HepG2 (cell line): ENCODE results near the gene MYADML2. TPM values are rescaled to one million over a fixed set of nuclear protein-coding genes. Genes with fewer than 3 reads are reported as not detected.

Experiments used
- ATAC-seq: fragments of 200-7000 bp; cut with Tn5 transposase; 3 replicates; pipeline ENCODE4 v1.9.1; 2020; ENCODE audit warnings: mild to moderate bottlenecking, moderate library complexity
- BruUV-seq: library from RNA; stranded (reverse); fragments of 400-500 nt; replicated peaks from 2 replicates; lab custom pipeline; 2021; lab: Mats Ljungman, UMichigan
- CTCF ChIA-PET: fragments of 300-600 bp; formaldehyde crosslinking; extraction: SDS; loops from one replicate; lab custom pipeline; 2021; ENCODE audit warnings: low total read pairs, inconsistent platforms, low intra/inter-chr PET ratio; lab: Yijun Ruan, JAX
- POLR2A ChIA-PET: fragments of 350-600 bp; sonication (Branson Sonifier 250); formaldehyde crosslinking; loops from one replicate; lab custom pipeline; 2020; ENCODE audit warnings: antibody characterized with exemption, inconsistent platforms; lab: Yijun Ruan, JAX
- DNase-seq: peaks from one replicate; pipeline ENCODE4 v3.0.0-alpha.2; 2015; ENCODE audit warnings: low spot score
- FAIRE-seq: peaks from 3 replicates; lab custom pipeline; 2011; peaks lifted over from hg19 to GRCh38; lab: Jason Lieb, UNC
- H2AFZ ChIP-seq: one replicate; pipeline ENCODE4 v1.6.1; 2011; ENCODE audit warnings: low read length, inconsistent platforms
- H3K27ac ChIP-seq: fragments of 300-600 bp; 3 replicates; pipeline ENCODE4 v1.8.0; 2011; ENCODE audit warnings: mixed run types, mild to moderate bottlenecking, mixed read lengths, low read length, inconsistent platforms; ENCODE audit not compliant: insufficient read depth; ENCODE audit errors: extremely low read length
- H3K27me3 ChIP-seq, 2 experiments: fragments of 200-600 bp in 1 of 2; 2 replicates in 1 of 2; 3 replicates in 1 of 2; pipeline versions ENCODE4 v1.6.0 to v1.8.0; 2011; ENCODE audit warnings: low read length in 2 of 2, mild to moderate bottlenecking in 2 of 2, moderate library complexity in 2 of 2, inconsistent platforms in 1 of 2; ENCODE audit not compliant: insufficient read depth in 2 of 2, control insufficient read depth in 1 of 2
- H3K36me3 ChIP-seq, 2 experiments: fragments of 200-600 bp in 1 of 2; replicated peaks in 1 of 2; 2 replicates in 1 of 2; 3 replicates in 1 of 2; pipeline versions ENCODE4 v1.5.1 to v1.8.0; 2011; ENCODE audit warnings: low read length in 2 of 2, inconsistent platforms in 1 of 2; ENCODE audit not compliant: insufficient read depth in 2 of 2, control insufficient read depth in 1 of 2
- H3K4me1 ChIP-seq: 2 replicates; pipeline ENCODE4 v1.5.1; 2012; ENCODE audit warnings: low read length, inconsistent platforms; ENCODE audit not compliant: insufficient read depth
- H3K4me2 ChIP-seq: 2 replicates; pipeline ENCODE4 v1.6.0; 2011; ENCODE audit warnings: low read depth, low read length, inconsistent platforms
- H3K4me3 ChIP-seq, 3 experiments: fragments of 200-600 bp in 1 of 3; sonication (generic), shearing (Covaris generic) in 1 of 3; replicated peaks in 1 of 3; 2 replicates each; pipeline ENCODE4 v1.5.1; 2011 to 2016; ENCODE audit warnings: low read length in 3 of 3, inconsistent platforms in 2 of 3, low read depth in 2 of 3, mild to moderate bottlenecking in 2 of 3, control low read depth in 1 of 3, mixed read lengths in 1 of 3; ENCODE audit not compliant: insufficient read depth in 1 of 3
- H3K79me2 ChIP-seq: one replicate; pipeline ENCODE4 v1.6.1; 2011; ENCODE audit warnings: low read length, inconsistent platforms; ENCODE audit not compliant: insufficient read depth
- H3K9ac ChIP-seq: 2 replicates; pipeline ENCODE4 v1.6.0; 2011; ENCODE audit warnings: mild to moderate bottlenecking, low read depth, low read length, inconsistent platforms; ENCODE audit not compliant: insufficient read depth
- H3K9me3 ChIP-seq: 2 replicates; pipeline ENCODE4 v1.5.1; 2012; ENCODE audit warnings: mild to moderate bottlenecking, low read length
- H4K20me1 ChIP-seq: 2 replicates; pipeline ENCODE4 v1.6.0; 2011; ENCODE audit warnings: inconsistent platforms, mild to moderate bottlenecking, low read length, moderate library complexity; ENCODE audit not compliant: insufficient read depth
- HNF4G ChIP-seq, 2 experiments: sonication (generic) in 1 of 2; formaldehyde crosslinking in 1 of 2; IDR thresholded peaks; 2 replicates each; pipeline versions ENCODE4 v1.4.0 to v1.6.1; 2011 to 2020; ENCODE audit warnings: borderline replicate concordance in 2 of 2, low read depth in 2 of 2, mild to moderate bottlenecking in 2 of 2, low read length in 1 of 2, missing genetic modification reagents in 1 of 2, moderate library complexity in 1 of 2
- JARID2 ChIP-seq: sonication (generic); formaldehyde crosslinking; IDR thresholded peaks from 2 replicates; pipeline ENCODE4 v1.8.1; 2023; ENCODE audit warnings: missing genetic modification reagents, inconsistent platforms; ENCODE audit not compliant: insufficient replicate concordance
- REXO4 ChIP-seq: sonication (generic); formaldehyde crosslinking; IDR thresholded peaks from 2 replicates; pipeline ENCODE4 v1.8.0; 2022; ENCODE audit warnings: missing genetic modification reagents, mild to moderate bottlenecking, borderline replicate concordance
- RFXAP ChIP-seq: sonication (generic); formaldehyde crosslinking; IDR thresholded peaks from 2 replicates; pipeline ENCODE4 v1.4.0; 2020; ENCODE audit warnings: missing genetic modification reagents, borderline replicate concordance
- SATB2 ChIP-seq: sonication (generic); formaldehyde crosslinking; IDR thresholded peaks from 2 replicates; pipeline ENCODE4 v1.5.0; 2020; ENCODE audit warnings: missing genetic modification reagents
- ZBTB7B ChIP-seq: sonication (generic); formaldehyde crosslinking; IDR thresholded peaks from 2 replicates; pipeline ENCODE4 v1.4.0; 2020; ENCODE audit warnings: missing genetic modification reagents
- ZNF501 ChIP-seq: sonication (generic); formaldehyde crosslinking; IDR thresholded peaks from 2 replicates; pipeline ENCODE4 v1.5.1; 2020; ENCODE audit warnings: mild to moderate bottlenecking, moderate library complexity, missing genetic modification reagents
- ZNF629 ChIP-seq: sonication (generic); formaldehyde crosslinking; conservative IDR thresholded peaks from 2 replicates; pipeline ENCODE4 v1.5.0; 2020; ENCODE audit warnings: missing genetic modification reagents
- ZNF670 ChIP-seq: sonication (generic); formaldehyde crosslinking; IDR thresholded peaks from 2 replicates; pipeline ENCODE4 v1.8.0; 2022; ENCODE audit warnings: mild to moderate bottlenecking, missing genetic modification reagents, borderline replicate concordance
- ZNF672 ChIP-seq: sonication (generic); formaldehyde crosslinking; IDR thresholded peaks from 2 replicates; pipeline ENCODE4 v1.8.1; 2022; ENCODE audit warnings: missing genetic modification reagents
- WGBS: methylation state at CpG from one replicate; pipeline ENCODE4 v1.1.6; 2017; ENCODE audit warnings: low lambda C conversion rate; 5-methylcytosine and 5-hydroxymethylcytosine counted together
- in situ Hi-C: cut with HindIII; loops from 2 replicates; pipeline ENCODE4 v1.10.0; 2017; ENCODE audit warnings: low pct_unique_long_range_greater_than_20kb; ENCODE audit not compliant: extremely low pct_ligation_motif_present
- intact Hi-C: fragments of 100-400 bp; cut with micrococcal nuclease; formaldehyde crosslinking; loops from one replicate; pipeline ENCODE4 v1.10.0; 2022; ENCODE audit not compliant: unreplicated experiment
- polyA plus RNA-seq, 8 experiments: library from polyadenylated mRNA; depleted of rRNA in 3 of 8; stranded (reverse) in 7 of 8; unstranded in 1 of 8; fragments of >200 nt; fragmentation: Illumina TruSeq in 4 of 8; extraction: Trizol in 4 of 8; gene quantifications; 2 replicates each; pipeline versions ENCODE4 v1.2.1 to v1.2.3, GENCODE V29; 2011 to 2016; ENCODE audit warnings: low read depth in 4 of 8, missing spikeins in 1 of 8, mixed read lengths in 1 of 8; ENCODE audit not compliant: insufficient read depth in 1 of 8
- total RNA-seq, 5 experiments: library from RNA; depleted of rRNA; stranded (reverse); fragments of >200 nt; fragmentation: Illumina TruSeq; extraction: Trizol; gene quantifications; 2 replicates each; pipeline ENCODE4 v1.2.3, GENCODE V29; 2016; ENCODE audit warnings: low read depth in 1 of 5
- TF ChIP-seq, protein P1 (sequence below): sonication (generic); formaldehyde crosslinking; IDR thresholded peaks from 2 replicates; pipeline ENCODE4 v1.5.0; 2020; ENCODE audit warnings: mild to moderate bottlenecking, missing genetic modification reagents
- TF ChIP-seq, protein P2 (sequence below): sonication (generic); formaldehyde crosslinking; IDR thresholded peaks from 2 replicates; pipeline ENCODE4 v1.8.1; 2023; ENCODE audit warnings: missing genetic modification reagents, inconsistent platforms, borderline replicate concordance
- TF ChIP-seq, protein P3 (sequence below): sonication (generic); formaldehyde crosslinking; IDR thresholded peaks from 2 replicates; pipeline ENCODE4 v1.4.0; 2020; ENCODE audit warnings: missing genetic modification reagents

The MYADML2 gene
- total and polyA plus RNA-seq, 2 of the 13 experiments (the other 11 are each of a cell fraction or from before 2014, with no cell fraction given), result not detected

DNA sequence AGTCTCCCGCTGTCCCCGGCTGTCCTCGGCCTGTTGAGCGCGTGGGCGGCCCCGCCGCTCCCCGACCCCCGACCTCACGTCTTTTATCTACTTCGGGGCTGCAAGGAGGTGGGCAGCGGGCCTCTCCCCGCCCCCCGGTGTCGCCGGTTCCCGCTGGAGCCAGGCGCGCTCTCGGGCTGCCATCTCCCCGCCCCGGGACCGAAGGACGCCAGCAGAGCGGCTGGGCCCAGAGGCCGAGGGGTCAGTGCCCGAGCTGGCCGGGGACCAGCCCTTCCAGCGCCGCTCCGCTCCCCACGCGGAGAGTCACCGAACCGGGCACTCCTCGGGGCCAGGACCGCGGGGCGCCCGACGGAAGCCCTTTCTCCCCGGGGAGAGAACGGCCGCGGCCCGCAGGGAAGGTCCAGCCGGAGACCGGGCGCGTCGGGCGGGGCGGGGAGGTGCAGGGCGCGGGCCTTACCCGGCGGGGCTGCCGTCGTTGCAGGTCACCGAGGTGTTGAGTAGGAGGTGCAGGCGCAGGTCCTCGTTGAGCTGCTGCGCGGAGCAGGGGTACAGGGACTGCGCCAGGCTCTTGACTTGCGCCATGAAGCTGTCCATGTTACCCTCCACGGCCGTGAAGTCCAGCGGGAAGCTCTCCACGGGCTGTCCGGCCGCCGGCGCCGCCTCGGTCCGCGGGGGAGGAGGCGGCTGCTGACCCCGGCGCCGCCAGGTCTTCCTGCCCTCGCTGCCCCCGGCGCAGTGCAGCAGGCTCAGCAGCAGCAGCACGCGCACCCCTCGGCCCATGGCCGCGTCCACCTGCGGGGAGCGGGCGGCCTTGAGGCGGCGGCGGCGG is 13.3 kb upstream of the MYADML2 start (continued):
- TF ChIP-seq, protein P1, sequence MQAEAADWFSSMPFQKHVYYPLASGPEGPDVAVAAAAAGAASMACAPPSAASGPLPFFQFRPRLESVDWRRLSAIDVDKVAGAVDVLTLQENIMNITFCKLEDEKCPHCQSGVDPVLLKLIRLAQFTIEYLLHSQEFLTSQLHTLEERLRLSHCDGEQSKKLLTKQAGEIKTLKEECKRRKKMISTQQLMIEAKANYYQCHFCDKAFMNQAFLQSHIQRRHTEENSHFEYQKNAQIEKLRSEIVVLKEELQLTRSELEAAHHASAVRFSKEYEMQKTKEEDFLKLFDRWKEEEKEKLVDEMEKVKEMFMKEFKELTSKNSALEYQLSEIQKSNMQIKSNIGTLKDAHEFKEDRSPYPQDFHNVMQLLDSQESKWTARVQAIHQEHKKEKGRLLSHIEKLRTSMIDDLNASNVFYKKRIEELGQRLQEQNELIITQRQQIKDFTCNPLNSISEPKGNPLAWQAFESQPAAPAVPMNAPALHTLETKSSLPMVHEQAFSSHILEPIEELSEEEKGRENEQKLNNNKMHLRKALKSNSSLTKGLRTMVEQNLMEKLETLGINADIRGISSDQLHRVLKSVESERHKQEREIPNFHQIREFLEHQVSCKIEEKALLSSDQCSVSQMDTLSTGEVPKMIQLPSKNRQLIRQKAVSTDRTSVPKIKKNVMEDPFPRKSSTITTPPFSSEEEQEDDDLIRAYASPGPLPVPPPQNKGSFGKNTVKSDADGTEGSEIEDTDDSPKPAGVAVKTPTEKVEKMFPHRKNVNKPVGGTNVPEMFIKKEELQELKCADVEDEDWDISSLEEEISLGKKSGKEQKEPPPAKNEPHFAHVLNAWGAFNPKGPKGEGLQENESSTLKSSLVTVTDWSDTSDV (CRISPR knock-in tag), result peak; percentile 78; the same call in 1 of the 2 replicates
- TF ChIP-seq REXO4 (CRISPR knock-in tag), result 0 out of 2 replicates have a peak, but pooled peaks have one; percentile 40
- 0 out of 2 replicates have a peak, but pooled peaks have one; percentile 45 for TF ChIP-seq ZNF501 (CRISPR knock-in tag)

- Histone ChIP-seq H3K4me2 (peak overlapping the region; percentile 99), H2AFZ (no peak overlapping the region), H3K9ac (peak overlapping the region; percentile 99), H4K20me1 (peaks cover 21% of the 10 kb centered on the region), H3K27me3 (no peaks in the 10 kb centered on the region; a peak in 1 of 5 replicates), H3K4me1 (peaks cover 70% of the 10 kb centered on the region), H3K4me3 (peak overlapping the region; percentile 95 to 97 (median 96)), H3K79me2 (peaks cover 63% of the 10 kb centered on the region), H3K36me3 (peaks cover 26 to 46% of the 10 kb centered on the region in 2 experiments), H3K9me3 (no peaks in the 10 kb centered on the region), H3K27ac (peak overlapping the region; percentile 86)
- FAIRE-seq (no peak), DNase-seq (peak; percentile 40), ATAC-seq (peak; percentile 49)
- POLR2A ChIA-PET, result interaction anchor here (0.6 to 7.0 kb wide), 13 partner anchors 8 to 78 kb away, joined by 3 to 406 read pairs (median 15); partner anchors contain the start of genes ASPSCR1, CENPX, DCXR and LRRC45
- BruUV-seq, result no TSS peak
- in situ Hi-C loops (loop anchor here (5.0 kb wide), 2 partner anchors 38 to 63 kb away; partner anchors contain the start of genes CENPX and LRRC45), intact Hi-C loops (loop anchor here (2.0 kb wide), 1 partner anchor 35 kb away; no protein-coding TSS in a partner anchor)
- CTCF ChIA-PET, result interaction anchor here (1.0 to 4.7 kb wide), 10 partner anchors 10 to 78 kb away, joined by 4 to 181 read pairs (median 20); partner anchors contain the start of genes ASPSCR1, CENPX, DCXR and LRRC45
- whole genome bisulfite sequencing, result 1% methylated on average over 11 of the region's 112 CpGs
- TF ChIP-seq ZBTB7B (CRISPR knock-in tag) (0 out of 2 replicates have a peak, but pooled peaks have one; percentile 19), SATB2 (CRISPR knock-in tag) (no peak), ZNF672 (peak; percentile 23; the same call in 1 of the 2 replicates), ZNF629 (CRISPR knock-in tag) (no peak), JARID2 (CRISPR knock-in tag) (no peak), RFXAP (CRISPR knock-in tag) (0 out of 2 replicates have a peak, but pooled peaks have one; percentile 41), ZNF670 (0 out of 2 replicates have a peak, but pooled peaks have one; percentile 8), HNF4G (IDR thresholded peaks at IDR 0.05; ENCODE audit: borderline replicate concordance, low read depth, low read length) (no peak), HNF4G (CRISPR knock-in tag; IDR thresholded peaks at IDR 0.05; ENCODE audit: borderline replicate concordance, low read depth) (0 out of 2 replicates have a peak, but pooled peaks have one; percentile 56)
- TF ChIP-seq, protein P2, sequence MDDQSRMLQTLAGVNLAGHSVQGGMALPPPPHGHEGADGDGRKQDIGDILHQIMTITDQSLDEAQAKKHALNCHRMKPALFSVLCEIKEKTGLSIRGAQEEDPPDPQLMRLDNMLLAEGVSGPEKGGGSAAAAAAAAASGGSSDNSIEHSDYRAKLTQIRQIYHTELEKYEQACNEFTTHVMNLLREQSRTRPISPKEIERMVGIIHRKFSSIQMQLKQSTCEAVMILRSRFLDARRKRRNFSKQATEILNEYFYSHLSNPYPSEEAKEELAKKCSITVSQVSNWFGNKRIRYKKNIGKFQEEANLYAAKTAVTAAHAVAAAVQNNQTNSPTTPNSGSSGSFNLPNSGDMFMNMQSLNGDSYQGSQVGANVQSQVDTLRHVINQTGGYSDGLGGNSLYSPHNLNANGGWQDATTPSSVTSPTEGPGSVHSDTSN (CRISPR knock-in tag), result no peak
- TF ChIP-seq, protein P3, sequence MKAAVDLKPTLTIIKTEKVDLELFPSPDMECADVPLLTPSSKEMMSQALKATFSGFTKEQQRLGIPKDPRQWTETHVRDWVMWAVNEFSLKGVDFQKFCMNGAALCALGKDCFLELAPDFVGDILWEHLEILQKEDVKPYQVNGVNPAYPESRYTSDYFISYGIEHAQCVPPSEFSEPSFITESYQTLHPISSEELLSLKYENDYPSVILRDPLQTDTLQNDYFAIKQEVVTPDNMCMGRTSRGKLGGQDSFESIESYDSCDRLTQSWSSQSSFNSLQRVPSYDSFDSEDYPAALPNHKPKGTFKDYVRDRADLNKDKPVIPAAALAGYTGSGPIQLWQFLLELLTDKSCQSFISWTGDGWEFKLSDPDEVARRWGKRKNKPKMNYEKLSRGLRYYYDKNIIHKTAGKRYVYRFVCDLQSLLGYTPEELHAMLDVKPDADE, result no peak
Measured at GRCh38 chr17:81959362-81960129, 12.5 kb upstream of the MYADML2 start.
